NB4 (cell line): Measurements from ENCODE around the gene ARMC3.

Experiments
- TF ChIP-seq, protein P1 (sequence below): IDR thresholded peaks from one replicate; pipeline ENCODE4 v1.5.1; 2012; ENCODE audit warnings: low read depth, low read length
- TF ChIP-seq, protein P2 (sequence below): IDR thresholded peaks from 2 replicates; pipeline ENCODE4 v1.6.1; 2011; ENCODE audit warnings: low read depth, low read length

- TF ChIP-seq, protein P1, sequence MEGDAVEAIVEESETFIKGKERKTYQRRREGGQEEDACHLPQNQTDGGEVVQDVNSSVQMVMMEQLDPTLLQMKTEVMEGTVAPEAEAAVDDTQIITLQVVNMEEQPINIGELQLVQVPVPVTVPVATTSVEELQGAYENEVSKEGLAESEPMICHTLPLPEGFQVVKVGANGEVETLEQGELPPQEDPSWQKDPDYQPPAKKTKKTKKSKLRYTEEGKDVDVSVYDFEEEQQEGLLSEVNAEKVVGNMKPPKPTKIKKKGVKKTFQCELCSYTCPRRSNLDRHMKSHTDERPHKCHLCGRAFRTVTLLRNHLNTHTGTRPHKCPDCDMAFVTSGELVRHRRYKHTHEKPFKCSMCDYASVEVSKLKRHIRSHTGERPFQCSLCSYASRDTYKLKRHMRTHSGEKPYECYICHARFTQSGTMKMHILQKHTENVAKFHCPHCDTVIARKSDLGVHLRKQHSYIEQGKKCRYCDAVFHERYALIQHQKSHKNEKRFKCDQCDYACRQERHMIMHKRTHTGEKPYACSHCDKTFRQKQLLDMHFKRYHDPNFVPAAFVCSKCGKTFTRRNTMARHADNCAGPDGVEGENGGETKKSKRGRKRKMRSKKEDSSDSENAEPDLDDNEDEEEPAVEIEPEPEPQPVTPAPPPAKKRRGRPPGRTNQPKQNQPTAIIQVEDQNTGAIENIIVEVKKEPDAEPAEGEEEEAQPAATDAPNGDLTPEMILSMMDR, result no peak
- TF ChIP-seq, protein P2, sequence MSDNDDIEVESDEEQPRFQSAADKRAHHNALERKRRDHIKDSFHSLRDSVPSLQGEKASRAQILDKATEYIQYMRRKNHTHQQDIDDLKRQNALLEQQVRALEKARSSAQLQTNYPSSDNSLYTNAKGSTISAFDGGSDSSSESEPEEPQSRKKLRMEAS, result no peak
These were observed 87.3 kb downstream of the ARMC3 start for GRCh38 chr10:23015021-23015707.
